Fibroblast of gingiva (primary cell): ENCODE data around the gene TBC1D22B.
"Not testable (repeated sequence)": the region's sequence is repeated elsewhere in the genome, so short reads cannot be mapped to it uniquely, and the experiment has no call there.

ENCODE experiments used
- DNase-seq: peaks from one replicate; pipeline ENCODE4 v3.0.0-alpha.2; 2011; ENCODE audit warnings: low read depth

Gene TBC1D22B

DNA sequence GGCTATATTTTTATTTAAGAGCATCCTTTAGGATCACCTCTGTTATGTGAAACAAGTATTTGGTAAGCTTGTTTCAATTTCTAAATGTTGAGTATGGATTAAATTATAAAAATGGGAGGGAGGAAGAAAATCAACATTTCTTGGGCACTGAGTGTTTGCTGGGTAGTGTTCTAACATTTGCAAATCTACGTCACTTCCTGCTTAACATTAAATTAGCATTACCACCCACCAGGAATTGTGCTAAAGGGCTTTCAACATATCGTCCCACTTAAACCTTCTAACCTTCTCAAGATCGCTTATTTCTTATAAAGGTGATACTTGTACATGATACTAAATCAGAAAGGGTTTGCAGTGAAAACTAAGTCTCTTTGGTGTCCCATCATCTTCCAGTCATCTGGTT lies 8.3 kb downstream of the TBC1D22B start:
- DNase-seq, result no peak

DNA sequence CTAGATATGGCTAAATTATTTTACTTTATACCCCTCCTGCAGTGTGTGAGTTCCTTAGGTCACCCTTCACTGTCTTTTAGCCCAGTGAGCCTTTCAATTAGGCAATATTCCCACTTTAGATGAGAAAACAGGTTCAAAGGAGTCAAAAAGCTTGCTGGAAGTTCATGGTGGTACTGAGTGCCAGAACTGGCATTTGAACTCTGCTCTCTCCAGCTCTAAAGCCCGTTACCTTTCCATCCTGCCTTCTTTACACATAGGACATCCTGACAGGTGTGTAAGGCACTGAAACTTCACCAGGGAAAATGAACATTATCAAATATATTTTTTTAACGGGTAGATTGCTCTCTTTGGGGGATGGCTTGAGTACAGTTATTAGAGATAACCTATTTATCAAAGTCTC lies 11.5 kb downstream of the TBC1D22B start:
- no peak for DNase-seq

DNA sequence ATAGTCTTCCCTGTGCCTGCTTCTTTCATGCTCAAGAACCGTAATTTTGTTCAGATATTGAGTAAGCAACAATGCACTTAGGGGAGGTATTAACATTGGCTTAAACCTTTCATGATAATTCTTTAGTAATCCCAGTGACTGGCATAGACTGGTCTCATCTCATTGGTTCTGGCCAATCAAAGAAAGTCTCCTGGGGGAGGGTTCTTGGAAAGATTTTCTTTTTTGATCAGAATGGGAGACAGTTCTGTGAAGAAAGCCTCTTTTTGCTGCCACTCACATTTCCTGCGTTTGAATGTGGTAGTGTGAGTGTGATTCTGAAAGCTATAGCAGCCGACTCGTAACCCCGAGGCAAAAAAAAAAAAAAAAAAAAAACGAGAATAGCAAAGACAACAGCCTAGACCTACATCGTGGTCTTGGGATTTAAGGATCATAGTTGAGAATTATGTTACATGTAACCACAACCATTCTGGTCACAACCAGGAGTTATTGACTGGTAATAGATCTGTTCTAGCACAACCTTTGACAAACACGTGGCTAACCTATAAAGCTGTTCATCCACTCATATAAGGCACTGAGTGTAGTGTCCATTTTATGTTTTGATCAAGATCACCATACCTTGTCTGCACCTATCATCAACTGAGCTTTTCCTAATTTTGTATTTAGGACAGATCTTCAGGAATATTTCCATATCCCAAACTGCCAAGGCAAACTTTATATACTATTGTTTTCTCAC lies 15.4 kb downstream of the TBC1D22B start:
- DNase-seq, result no peak

DNA sequence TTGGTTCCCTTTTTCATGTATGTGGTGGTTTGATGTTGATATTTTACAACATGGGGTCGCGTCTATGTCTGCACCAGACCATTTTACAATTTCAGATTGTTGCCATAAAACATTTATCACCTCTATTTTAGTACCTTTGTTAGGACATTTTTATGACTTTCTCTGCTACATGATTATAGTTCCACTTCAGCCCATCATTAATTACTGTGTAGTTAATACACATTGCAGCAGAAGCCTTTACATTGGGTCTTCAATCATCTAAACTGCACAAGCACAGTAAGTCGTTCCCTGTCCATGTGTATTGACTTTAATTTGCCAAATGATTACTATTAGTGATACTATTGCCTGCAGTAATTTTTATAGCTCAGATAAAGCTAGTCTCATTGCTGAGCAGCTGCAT lies 16.1 kb downstream of the TBC1D22B start:
- DNase-seq, result no peak

DNA sequence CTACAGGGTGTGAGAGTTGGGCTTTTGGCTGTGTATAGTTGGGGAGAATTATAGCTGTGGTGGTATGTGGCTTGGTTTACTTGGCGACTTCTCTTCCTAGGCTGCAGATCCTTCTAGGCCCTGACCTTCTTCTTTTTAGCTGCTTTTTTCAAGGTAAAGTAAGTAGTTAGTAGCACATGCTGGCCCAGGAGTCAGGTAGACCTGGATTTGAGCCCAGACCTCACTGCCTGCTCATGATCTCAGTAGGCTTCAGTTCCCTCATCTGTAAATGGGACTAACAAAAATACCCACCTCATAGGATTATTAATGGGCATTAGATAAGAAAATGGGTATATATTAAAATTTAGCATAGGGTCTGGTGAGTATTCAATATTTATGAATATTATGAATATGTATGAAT lies 17.8 kb downstream of the TBC1D22B start:
- no peak for DNase-seq

DNA sequence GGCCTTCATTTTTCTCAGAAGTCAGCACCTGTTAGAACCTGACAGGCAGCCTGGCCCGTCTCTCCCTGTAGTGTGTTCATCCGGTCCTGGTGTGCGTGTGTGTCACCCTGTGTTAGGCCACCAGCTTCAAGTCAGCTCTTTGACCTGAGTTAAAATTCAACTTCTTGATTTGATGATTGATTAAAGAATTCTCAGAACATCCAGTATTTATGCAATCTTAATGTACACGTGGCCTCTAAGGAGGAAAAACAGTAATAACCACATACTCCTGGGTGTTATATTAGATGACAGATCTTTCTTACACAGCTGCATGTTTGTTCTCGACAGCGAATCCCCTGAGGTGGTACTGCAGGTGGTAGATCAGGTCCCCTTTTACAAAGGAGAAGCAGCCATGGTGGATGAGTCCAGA lies 19.4 kb downstream of the TBC1D22B start:
- no peak for DNase-seq

DNA sequence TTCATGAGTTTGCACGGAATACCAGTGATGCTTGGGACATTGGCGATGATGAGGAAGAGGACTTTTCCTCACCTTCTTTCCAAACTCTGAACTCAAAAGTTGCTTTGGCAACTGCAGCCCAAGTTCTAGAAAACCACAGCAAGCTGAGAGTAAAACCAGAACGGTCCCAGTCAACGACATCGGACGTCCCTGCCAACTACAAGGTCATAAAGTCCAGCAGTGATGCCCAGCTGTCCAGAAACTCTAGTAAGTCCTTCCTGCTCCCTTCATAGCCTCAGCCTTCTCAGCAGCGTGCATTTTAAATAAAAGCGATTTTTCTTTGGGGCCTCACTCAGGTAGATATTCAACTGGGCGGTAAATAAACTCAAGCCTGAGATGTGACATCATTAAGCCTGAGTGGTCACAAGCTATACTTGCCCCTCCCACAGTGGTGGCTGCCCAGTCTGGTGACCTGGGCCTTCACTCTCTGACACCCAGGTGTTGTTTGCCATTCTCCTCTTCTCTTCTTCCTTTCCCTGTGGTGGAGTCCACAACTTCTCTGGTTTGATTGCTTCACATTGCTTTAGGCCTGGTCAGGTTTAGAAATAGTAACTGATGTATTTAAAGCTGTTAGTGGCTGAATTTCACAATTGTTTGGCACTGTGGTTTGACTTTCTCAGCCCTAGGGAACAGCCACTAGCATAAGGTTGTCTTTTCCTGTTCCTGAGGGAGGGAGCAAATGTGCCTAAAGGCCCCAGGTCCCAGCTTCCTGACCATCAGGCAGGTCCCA lies 22.0 kb downstream of the TBC1D22B start:
- peak; percentile 85 for DNase-seq

DNA sequence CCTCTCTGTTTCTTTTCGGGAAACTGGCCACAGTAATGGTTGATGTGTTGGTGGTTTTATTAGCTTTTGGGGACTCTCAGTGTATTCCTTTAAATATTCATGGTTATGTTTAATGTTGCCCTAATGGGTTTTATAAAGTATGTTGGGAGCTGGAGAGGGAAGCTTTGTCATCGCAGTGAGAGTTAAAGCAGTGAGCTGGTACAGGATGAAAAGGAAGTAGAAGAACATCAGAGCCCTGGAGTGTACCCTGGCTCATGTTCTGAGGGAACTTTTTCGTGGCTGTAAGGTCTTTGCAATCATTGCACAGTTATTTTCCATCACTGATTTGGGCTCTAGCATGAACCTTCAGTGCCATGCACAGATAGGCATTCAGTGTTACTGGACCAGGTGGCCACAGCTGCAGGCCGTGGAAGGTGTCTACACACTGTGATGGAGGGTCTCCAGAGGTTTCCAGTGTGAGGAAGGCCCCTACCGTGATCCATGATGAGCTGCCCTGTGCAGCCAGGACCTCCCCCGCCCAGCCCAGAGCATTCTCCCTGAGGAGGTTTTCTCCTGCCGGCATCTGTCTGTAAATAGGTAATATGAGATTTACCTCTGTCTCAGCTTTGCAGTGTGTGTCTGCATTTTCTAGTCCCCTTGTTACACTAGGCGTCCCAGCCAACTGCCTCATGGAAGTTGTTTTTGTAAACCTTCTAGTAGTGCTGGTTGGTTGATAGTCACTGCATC lies 22.8 kb downstream of the TBC1D22B start:
- peak; percentile 8 for DNase-seq

DNA sequence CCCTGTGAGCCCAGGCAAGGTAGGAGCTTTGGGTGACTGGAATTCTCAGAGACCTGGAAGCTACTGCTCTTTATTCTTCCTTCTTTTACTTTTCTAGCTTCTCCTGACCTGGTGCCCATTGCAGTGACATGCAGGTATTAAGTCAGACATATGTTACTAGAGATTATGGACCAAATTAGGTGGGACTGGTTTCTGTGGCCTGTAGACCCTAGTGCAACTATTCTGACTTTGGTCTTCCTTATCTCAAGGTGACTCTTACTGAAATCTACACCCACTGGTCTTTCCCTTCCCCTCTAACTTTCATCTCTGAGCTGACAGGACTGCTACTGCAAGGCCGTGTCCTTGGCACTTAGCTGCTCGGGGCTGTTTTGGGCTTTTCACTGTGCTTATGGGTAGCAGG lies 24.8 kb downstream of the TBC1D22B start:
- DNase-seq, result no peak

DNA sequence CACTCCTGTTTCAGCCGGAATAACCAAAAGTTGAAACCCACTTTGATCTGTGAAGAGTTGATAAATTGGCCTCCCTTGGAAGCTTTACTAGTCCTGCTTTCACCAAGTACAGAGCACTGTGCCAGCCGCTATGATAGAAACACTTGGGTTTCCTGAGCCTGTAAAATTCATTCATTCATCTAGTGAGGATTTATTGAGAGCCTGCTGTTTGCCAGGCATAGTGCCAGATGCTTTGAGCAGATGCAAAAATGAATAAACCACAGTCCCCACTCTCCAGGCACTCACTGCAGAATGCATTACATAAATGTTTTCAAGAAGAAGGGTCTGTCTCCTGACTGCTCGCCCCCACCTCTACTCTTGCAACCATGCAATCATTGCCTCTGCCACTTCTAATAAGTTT lies 25.7 kb downstream of the TBC1D22B start:
- DNase-seq, result no peak

DNA sequence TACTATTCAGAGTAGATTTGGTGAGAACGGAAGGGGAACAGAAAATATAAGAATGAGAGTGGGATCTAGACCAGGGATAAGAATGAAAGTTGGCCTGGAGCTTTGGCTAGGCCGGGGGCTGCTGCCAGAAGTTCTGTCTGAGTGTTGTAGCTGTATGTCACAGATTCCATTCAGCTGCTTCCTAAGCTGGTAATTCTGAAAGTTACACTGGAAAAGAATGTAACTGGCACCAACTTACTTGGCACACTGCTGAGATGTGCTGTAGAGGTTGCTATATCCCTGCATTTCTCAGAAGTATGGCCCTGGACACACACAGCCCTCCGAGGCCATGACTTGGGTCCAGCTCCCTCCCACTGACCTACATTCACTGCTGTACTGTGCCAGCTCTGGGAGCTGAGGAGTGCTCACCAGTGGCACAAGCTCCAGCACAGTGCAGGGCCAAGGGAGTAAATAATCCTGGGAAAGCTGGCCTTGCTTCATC lies 26.1 kb downstream of the TBC1D22B start:
- peak; percentile 99 for DNase-seq

DNA sequence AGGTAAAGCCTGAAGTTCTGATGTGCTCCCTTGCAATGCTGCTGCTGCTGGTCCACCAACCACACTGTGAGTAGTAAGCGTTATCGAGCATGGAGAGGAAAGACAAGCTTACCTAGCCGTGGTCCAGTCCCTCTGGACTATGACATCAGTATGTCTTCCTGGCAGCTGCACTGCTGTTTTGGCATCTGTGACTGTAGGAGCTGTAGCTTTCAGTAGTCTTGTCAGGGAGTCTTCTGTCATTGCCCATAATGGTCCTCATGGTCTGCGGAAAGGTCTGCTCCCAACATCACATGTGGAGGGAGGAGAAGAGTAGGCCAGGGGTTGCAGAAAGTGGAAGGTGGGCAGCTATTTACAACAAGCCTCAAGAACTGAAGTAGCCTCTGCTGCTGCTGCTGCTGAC lies 27.2 kb downstream of the TBC1D22B start:
- DNase-seq, result no peak

DNA sequence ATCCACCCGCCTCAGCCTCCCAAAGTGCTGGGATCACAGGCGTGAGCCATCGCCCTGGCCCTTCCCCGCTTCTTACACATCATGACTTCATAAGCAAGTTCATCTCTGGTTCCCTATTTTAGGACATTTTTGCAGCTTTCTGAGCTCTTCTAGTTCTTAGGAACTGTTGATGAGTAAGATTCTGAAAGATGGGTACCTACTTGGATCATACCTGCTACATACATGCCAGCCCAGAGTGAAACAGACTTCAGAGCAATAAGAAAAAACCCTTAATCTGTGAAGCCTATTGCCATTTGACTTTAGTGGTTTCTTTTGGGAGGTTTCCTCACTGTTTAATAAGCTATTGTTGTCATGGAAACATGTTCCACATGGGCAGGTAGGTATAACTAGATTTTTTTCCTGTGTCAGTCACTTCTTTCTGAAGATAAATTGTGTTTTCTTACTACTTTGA lies 28.3 kb downstream of the TBC1D22B start:
- DNase-seq, result no peak

DNA sequence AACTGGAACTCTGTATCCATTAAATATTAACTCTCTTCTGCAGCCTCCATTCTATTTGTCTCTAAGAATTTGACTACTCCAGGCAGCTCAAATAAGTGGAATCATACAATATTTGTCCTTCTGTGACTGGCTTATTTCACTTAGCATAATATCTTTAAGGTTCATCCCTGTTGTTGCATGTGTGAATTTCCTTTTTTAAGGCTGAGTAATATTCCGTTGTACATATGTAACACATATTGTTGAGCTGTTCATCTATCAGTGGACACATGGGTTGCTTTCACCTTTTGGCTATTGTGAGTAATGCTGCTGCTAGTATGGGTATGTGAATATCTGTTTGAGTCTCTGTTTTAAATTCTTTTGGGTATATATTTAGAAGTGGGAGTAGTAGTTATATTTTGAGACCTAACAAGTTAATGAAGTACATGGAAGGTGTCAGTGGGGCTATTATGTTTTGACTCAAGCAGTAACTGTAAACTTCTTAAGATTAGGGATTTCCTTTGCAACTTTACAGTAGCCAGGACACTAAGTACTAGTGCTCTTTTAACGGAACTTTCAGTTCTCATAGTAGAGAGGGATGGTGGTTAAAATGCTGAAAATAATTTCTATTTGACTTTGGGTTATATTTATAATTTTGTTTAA lies 30.1 kb downstream of the TBC1D22B start:
- no peak for DNase-seq

DNA sequence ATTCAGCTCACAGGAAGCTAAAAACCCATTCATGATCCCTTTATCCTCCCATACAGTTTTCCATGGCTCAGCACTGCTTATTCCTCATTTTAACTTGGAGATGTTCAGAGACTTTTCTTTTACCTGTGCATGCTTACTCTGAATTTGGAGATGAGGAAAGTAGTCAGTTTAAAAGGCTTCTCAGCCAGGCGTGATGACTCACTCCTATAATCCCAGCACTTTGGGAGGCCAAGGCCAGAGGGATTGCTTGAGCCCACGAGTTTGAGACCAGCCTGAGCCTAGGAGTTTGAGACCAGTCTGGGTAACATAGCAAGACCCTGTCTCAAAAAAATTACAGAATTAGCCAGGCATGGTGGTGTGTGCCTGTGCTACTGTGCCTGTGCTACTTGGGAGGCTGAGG lies 30.7 kb downstream of the TBC1D22B start:
- no peak for DNase-seq

DNA sequence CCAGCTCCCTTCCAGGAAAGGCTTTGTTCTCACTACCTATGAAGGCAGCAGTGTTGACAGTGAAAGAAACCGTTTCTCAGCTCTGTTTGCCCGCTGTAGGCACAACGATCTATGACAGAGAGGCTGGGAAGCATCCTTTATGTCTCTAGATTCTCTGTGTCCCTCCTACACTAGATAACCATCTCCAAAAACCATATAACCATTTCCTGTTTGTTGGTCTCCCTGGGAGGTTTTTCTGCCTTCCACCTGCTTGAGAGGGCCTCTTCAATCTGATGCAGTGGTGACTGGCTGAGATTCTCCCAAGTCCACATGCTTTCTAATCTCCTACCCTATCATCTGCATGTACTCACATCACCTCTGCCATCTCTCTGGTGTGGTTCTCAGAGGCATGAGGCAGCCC lies 32.4 kb downstream of the TBC1D22B start:
- no peak for DNase-seq

DNA sequence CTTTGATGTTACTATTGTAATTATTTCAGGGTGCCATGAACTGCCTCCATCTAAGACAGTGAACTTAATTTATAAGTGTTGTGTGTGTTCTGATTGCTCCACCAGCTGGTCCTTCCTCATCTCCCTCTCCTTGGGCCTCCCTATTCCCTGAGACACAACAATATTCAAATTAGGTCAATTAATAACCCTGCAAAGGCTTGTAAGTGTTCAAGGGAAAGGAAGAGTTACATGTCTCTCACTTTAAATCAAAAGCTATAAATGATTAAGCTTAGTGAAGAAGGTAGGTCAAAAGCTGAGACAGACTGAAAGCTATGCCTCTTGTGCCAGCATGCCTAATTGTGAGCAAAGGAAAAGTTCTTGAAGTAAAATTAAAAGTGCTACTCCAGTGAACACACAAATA lies 35.9 kb downstream of the TBC1D22B start:
- no peak for DNase-seq

DNA sequence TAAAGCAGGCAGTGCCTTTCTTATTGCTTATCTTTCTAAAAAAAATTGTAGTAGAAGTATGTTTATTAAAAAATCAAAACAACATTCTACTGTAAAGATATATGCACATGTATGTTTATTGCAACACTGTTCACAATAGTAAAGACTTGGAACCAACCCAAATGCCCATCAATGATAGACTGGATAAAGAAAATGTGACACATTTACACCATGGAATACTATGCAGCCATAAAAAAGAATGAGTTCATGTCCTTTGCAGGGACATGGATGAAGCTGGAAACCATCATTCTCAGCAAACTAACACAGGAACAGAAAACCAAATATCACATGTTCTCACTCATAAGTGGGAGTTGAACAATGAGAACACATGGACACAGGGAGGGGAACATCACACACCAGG lies 40.1 kb downstream of the TBC1D22B start:
- DNase-seq, result not testable (repeated sequence)

DNA sequence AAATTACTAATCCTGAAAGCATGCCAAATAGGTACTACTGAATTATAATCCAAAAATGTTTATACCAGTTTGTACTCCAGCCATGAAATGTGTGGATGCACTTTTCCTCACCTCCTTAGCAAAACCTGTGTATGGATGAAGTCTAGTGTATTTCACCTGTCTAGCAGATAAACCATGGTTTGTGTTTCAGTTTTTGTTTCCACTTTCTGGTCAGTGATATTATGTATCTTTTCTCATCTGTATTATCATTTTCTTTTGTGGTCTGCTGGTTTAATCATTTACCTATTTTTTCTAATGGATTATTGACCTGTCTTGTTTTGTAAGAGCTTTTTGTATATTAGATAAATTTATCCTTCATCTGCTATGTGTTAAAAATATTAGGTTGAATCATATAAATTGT lies 41.4 kb downstream of the TBC1D22B start:
- DNase-seq, result no peak

DNA sequence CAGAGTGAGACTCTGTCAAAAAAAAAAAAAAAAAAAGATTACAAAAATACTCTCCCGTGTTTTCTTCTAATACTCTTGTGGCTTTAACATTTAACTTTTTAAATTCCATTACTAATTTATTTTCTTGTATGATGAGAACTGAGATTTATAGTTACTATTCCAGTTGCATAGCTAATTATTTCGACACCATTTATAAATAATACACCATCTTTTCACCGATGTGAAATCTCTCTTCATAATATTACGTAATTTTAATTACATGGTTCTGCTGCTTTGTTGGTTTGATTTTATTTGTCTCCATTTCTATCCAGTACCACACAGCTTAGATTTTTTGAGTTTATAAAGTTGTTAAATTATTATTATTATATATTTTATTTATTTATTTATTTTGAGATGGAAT lies 42.4 kb downstream of the TBC1D22B start:
- no peak for DNase-seq

DNA sequence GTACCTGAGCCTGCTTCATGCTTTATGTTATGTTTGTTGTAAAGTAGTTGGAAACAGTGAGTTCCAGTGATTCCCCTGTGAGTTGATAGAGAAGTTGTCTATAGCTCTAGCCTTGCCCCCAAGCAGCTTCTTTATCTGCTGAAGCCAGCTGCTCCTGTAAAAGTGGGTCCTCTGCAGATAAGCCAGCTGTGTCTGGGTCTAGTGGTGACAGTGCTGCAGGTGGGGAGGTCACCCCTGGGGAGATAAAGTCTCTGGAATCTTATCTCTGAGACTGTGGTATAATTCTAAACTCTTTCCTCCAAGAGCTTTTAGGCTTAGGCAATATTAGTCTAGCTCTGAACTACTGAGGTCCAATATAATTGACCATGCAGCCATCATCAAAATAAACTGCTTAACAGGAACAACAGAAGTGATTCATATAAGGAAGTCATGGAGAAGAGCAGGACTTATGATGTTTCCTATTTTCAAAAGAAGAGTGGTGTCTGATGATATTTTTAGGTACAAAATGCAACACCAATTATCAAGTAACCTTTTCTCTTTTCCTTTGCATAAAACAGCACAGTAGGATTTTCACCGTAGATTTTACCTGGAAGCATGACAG lies 44.6 kb downstream of the TBC1D22B start:
- DNase-seq, result no peak

DNA sequence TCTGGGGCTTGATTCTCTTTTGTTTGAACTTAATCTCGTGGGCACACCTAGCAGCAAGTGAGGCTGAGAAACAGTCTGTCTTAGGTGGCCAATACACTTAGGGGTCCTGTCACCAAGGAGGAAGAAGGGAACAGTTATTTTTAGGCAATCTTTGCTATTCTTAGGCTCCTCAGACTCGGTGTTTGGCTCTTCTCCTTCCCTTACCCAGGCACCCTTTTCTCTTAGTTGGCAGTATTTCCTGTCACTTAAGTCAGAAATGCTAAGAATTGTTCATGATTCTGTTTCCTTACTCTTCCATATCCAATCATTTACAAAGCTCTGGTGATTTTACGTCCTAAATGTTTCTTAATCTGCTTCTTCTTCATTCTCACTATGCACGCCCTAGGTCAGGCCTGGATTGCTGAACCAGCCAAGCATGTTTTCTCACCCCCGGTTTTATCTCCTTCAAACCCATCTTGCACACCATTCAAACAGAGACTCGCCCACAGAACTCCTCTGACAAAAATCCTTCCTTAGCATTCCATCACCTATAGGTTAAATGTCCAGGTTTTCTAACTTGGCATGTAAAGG lies 45.6 kb downstream of the TBC1D22B start:
- no peak for DNase-seq
